Inflammatory macrophage (primary cell): ENCODE measurements around the gene CEACAM5.
A peak's percentile ranks its signal among the peaks of the same experiment; 100 is the strongest.
"Not testable (repeated sequence)": the region's sequence is repeated elsewhere in the genome, so short reads cannot be mapped to it uniquely, and the experiment has no call there.

Source experiments
- DNase-seq, 2 donors: peaks; one replicate each; pipeline ENCODE4 v3.0.0-alpha.2; 2020 to 2022

CEACAM5 gene

GRCh38 chr19:41740415-41741243, 32.2 kb downstream of the CEACAM5 start:
- DNase-seq, result no peak

GRCh38 chr19:41741244-41741554, 32.8 kb downstream of the CEACAM5 start:
- no peak for DNase-seq

GRCh38 chr19:41744850-41745249, 36.4 kb downstream of the CEACAM5 start:
- DNase-seq, result peak; percentile 14 to 68

GRCh38 chr19:41745756-41746155, 37.3 kb downstream of the CEACAM5 start:
- DNase-seq, result peak; percentile 42 to 55

- DNase-seq, result peak; percentile 55 to 71
Measured at GRCh38 chr19:41746593-41747227, 38.3 kb downstream of the CEACAM5 start.

DNA sequence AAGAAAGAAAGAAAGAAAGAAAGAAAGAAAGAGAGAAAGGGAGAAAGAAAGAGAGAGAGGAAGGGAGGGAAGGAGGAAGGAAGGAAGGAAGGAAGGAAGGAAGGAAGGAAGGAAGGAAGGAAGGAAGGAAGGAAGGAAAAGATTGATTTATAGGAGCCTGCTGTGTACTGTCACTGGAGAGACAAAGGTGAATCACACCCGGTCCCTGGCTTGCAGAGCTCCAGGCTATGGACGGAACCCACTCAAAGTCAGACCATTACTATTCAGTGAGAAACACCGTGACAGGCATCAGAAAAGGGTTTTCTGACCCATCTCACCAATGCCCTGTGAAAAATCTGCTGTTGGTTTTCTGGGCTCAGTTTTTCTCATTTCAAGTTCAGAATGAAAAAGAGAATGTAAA, 39.6 kb downstream of the CEACAM5 start:
- no peak for DNase-seq

DNA sequence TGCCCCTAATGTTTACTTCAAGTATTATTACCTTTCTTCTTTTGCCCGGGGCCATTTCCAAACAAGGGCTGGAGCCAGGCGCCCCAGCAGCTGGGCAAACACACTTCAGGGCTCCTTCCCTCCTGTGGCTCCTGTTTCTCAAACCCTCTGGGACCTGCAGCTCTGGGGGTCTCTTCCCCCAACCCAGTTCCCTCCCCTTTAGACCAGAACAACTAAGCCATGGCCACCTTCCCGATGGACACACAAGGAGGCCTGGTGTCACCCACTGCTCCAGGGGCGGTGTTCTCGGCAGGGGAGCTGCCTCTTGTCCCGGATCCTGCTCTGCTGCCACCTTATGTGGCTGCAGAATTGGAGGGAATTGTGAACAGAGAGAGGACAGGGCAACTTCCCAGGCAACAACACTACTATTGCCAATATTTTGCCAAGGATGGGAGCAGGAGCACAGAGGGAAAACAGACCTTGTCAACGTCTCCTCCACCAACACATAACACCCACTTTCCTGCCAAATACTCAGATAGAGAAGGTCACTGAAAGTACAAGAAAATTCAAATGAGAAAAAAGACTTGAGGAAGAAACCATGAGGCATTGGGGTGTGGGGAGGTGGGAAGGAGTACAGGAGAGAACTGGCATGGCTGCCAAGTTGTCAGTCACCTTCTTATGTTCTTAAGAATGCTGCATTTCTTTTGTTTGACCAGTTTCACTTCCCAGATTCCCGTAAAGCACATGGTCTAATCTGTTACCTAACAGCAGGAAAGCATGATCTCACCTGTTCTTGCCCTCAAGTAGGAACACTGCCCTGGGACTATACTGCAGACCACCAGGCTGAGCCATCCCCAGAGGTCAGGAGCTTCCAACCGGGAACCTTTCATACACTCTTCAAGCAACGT, 42.1 kb downstream of the CEACAM5 start:
- peak; percentile 5 to 34 for DNase-seq

DNA sequence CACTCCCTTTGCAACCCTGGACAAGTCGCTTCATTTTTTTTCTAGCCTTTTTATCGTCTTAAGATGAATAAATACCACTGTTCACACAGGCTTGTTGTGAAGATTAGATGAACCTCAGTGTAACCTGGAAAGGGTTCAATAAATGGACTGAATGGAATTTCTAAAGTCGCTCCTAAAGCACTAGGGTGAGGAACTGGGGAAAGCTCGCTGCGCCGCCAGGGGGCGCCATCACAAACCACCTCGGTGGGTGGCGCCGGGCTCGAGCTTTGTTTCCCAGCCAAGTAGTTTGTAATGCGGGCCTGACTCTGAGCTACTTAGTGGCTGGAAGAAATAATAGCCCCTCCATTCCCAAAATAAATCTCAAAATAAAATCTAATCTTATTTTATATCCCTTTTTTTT, 44.7 kb downstream of the CEACAM5 start:
- peak; percentile 67 to 73 for DNase-seq

GRCh38 chr19:41753936-41754529, 45.6 kb downstream of the CEACAM5 start:
- DNase-seq, result peak; percentile 66 to 67

DNA sequence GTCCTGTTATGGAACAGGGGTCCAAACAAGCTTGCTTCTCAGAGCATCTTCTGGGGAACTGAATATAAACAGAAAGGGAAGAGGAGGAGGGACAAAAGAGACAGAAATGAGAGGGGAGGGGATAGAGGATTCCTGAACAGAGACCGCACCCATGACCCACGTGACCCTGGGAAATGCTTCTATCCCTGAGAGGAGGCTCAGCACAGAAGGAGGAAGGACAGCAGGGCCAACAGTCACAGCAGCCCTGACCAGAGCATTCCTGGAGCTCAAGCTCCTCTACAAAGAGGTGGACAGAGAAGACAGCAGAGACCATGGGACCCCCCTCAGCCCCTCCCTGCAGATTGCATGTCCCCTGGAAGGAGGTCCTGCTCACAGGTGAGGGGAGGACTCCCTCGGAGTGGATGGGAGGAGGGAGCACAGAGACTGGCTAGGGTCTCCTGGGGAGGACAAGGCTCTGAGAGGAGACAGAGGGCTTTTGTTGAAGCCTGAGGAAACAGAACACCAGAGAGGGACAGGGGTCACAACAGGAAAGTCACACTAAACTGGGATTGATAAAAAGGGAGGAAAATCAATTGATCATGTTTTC, 47.0 kb downstream of the CEACAM5 start, which contains the start of gene CEACAM6:
TSS of gene CEACAM6 (plus strand) at position 203 of the 586 bp plus-strand sequence. CDS start at position 312, 109 bp downstream.
- peak; percentile 17 to 45 for DNase-seq

DNA sequence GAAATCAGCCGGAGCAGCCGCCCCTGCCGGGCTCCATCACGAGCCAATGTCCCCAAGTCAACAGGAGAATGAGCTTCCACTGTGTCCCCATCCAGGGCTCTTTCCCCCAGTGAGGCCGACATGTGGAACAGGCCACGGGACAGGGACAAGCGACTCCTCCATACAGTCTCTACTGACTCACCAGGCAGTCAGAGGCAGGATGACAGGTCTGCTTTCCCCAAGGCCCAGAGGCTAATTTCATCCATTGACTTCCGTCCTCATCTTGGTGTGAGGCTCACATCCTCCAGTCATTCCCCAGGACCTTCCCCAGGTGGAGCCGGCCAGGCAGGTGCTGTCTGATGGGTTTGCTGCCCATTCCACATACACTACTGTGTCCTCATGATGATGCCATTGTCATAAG, 50.4 kb downstream of the CEACAM5 start:
- no peak for DNase-seq

DNA sequence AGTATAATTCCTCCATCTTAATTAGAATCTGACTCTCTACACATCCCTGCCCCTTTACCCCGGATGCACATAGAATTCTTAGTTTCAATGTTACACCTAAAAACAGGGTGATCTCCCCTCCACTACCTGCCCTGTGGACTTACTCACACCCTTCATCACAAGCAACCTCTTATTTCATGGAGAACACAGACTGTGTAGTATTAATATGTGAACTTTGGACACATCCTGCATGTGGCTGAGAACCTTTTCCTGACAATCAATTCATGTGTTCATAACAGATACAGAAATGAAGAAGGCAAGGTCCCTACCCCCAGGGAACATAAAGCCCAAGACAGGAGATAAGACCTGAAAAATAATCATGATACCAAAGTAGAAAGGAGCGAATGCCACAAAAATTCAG, 58.7 kb downstream of the CEACAM5 start:
- no peak for DNase-seq

GRCh38 chr19:41768105-41768504, 59.7 kb downstream of the CEACAM5 start:
- not testable (repeated sequence) for DNase-seq

- no peak for DNase-seq
Measured at GRCh38 chr19:41769608-41770007, 61.2 kb downstream of the CEACAM5 start.

DNA sequence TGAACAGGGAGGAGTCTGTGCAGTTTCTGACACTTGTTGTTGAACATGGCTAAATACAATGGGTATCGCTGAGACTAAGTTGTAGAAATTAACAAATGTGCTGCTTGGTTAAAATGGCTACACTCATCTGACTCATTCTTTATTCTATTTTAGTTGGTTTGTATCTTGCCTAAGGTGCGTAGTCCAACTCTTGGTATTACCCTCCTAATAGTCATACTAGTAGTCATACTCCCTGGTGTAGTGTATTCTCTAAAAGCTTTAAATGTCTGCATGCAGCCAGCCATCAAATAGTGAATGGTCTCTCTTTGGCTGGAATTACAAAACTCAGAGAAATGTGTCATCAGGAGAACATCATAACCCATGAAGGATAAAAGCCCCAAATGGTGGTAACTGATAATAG, 63.0 kb downstream of the CEACAM5 start:
- DNase-seq, result no peak

DNA sequence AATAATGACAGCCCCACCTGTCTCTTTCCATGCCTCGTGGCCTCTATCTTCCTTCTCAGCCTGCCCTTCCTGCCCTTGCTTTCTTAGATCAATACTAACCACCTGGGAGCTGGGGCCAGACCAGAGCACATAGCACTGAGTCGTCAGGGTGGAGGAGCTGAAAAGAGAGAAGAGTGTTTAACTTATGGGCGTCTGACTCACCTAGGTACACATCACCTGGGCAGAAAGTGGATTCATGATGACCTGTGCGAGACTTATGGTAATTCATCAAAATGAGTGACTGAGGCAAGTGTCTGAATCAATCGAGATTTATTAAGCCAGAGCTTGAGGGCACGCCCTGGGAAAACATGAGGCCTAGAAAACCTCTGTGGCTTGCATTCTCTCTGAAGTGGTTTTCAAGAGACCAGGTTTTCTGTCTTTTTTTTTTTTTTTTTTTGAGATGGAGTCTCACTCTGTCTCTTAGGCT, 66.1 kb downstream of the CEACAM5 start:
- DNase-seq, result no peak

DNA sequence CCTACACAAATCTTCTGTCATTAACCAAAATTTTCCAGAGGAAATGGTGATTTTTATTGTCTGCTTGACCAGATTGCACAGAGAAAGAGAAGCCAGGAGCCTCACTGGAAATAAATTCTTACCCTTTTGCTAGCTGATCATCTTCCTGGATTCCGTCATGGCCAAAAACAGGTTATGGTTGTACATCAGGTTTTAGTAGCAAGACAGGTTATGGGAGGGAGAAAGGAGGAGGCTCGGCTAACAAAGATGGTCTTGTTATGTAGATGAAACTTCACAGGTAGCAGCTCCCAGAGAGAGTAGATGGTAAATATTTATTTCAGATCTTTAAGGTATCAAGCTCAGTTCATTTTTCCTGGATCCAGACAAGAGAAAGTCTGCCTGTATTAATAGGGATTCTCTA, 68.3 kb downstream of the CEACAM5 start:
- no peak for DNase-seq
